GM19395 (cell line): ENCODE measurements around the gene ATP1A1.

Experiments
- ATAC-seq: cut with Tn5 transposase; IDR thresholded peaks from one replicate; pipeline ENCODE4 v1.9.1; 2021; ENCODE audit warnings: mild to moderate bottlenecking, moderate library complexity; ENCODE audit not compliant: unreplicated experiment

The ATP1A1 gene

DNA sequence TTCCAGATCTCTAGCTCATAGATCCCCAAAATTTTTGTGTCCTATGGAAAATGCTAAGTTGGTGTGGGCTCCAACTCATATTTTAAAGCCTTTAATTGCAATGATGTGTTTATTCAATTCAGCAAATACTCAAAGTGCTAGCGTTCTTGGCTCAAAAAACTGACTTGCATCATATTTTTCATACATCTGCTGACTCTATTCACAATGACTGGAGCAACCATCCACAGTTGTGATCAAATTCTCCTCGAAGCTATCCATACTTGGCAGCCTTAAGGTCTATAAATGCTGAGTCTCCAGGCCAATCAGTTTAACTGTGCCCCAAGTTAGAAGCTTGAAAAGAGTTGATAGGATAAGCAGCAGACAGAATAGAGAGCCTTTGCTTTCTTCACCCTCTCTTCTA lies 2.9 kb upstream of the ATP1A1 start:
- no peak for ATAC-seq

DNA sequence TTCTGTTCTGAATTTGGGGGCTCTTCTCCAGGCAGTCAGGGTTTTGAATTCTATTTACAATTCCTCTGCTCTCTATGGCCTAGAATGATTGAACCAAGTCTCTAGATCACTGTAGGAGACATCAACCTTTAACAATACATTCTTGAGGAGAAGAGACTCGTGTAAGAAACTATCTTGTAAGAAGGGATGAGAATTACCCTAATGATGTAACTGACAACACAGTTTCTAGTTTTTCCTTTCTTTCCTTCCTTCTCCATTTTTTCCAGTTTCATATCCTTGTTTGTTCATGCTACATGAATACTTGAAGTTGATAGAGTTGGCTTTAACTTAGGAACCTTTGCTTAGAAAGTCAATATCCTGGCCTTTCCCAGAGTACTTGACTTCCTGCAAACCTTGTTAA lies 1.3 kb upstream of the ATP1A1 start:
- no peak for ATAC-seq

GRCh38 chr1:116372191-116372590 lies 853 bp upstream of the ATP1A1 start:
- no peak for ATAC-seq

DNA sequence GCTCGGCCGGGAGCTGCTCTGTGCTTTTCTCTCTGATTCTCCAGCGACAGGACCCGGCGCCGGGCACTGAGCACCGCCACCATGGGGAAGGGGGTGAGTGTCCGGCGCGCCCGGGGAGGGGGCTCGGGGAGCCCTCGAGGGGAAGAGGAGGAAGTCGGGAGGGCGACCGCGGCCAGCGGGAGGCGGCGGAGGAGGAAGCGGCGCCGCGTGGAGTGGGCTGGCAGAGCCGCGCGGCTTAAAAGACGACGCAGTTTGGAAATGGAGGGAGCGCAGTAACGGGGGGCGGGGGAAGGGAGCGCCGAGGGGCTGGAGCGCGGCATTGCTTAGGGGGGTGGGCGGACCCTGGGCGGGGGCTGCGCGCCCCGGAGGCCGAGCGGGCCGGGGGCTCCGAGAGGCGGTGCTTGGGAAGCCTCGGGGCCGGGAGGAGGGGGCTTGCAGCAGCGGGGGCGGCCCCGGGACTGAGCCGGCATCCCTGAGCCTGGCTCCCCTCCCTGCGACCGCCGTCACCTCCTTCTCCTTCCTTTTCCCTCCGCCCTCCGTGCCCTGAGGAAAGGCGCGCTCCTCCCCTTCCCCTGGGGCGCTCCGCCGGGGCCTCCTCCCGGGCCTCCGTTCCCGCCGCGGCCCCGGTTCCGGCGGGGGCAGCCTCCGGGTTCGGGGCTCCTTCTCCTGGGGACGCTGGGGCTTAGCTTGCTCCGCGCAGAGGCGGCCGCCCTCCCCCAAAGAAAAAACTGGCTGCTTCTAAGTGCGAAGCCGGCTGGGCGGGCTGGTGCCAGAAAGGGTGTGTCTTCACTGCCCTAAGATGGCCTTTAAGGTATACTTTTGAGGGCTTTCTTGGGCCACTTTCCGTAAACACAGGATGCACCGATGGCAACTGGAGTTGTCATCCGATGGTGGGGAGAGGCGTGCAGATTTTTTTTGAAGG lies 648 bp downstream of the ATP1A1 start:
- no peak for ATAC-seq

DNA sequence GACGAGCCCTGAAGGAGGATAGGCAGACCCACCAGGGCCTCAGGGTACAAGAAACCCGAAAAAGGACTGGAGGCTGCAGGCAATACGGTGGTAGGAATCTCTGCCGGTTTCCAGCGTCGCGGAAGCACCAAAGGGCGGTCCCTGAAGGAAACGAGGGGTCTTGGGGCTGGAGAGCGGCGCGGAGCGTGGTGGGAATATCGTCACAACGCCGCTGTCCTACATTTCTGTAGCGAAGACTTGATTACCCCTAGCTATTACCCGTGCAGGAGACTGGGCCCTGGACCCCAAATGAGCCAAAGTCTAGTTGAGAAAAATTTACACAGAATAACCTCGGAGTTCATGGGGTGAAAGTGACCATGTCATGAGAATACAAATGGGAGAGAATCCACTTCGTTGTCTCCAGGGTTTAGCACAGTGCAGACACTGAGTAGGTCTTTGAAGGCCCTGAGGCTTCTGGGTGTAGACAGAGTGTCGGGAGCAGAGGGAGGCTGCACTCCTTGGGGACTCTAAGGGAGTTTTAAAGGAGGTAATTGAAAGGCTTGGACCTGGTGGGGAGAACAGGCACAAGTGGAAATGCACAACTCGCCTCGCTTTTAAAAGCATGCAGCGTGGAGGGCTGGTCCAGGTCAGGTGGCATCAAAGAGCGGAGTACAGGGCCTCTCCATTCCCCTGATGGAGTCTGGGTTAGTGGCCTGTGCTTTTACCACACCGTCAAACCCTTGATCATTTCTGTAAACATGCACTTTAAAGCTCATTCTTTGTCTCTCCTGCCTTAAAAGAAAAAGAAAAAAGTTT lies 1.5 kb downstream of the ATP1A1 start:
- ATAC-seq: no peak

DNA sequence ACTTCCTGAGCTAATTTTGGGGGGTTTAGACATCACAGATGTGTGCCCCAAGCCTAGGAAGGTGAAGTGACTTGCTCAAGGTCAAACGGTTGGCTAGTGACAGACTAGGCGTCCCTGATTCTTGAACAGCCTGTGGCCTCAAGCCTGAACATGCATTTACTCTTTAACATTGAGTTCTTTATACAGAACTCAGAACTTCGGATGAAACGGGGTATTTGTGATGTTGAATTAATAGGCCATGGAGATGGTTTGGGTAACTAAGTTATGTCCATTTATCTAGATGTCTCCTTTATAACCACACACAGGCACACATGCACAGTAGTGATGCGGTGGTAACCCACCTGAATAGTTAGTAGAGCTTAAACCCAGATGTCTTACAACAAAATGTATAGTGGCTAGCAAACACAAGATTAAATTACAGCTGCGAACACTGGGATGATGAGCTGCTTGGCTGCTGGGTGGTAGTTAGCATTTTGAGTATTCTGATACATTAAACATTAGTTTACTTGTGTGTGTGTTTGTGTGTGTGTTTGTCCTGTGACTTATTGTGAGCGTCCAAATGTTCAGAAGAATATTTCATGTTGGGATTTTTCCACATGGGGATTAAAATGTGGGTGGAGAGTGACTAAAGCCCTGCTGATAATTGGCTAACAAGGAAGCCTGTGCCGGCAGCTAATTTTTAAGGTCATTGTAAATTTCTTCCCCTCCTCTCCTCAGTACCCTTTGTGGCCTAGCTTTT lies 2.3 kb downstream of the ATP1A1 start:
- ATAC-seq: no peak

DNA sequence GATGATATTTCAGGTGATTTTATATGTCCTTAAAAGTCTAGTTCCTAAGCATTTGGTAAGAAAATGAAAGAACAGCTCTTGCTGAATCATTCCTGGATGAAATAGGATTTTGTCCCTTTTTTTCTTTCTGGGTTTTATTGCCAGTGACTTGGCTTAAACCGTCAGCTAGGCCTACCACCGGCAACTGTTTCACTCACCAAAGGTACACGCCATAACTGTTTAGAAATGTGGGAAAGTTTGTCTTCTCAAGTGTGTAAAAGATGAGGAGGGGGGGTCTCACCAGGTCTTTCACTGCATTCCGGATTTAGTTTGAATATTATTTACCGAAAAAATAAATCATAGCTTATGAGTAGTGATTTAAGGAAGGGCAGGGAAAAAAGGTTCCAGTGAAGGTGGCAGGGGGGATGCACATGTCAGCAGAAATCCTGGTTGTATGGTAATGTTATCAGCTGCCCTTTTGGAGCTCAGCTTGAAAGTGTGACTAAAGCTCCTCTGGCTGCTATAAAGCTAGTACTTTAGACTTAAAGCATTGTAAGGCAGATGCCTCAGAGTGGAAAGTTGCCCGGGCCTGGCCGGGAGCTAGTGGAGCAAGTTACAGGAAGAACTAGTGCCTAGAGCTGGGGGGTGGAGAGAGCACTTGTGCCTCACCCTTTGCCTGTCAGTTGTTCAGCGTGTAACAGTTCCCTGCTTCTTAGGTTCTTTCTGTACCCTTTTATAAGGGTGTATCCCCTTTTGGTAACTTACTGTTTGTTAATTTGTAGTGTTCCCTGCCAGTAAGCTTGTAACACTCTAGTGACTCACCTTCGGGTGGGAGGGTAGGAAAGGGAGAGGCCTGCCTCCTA lies 3.1 kb downstream of the ATP1A1 start:
- no peak for ATAC-seq

- no peak for ATAC-seq
These were observed 3.7 kb downstream of the ATP1A1 start for GRCh38 chr1:116376729-116377086.

GRCh38 chr1:116377541-116378529 lies 4.8 kb downstream of the ATP1A1 start:
- ATAC-seq: peak; percentile 79

DNA sequence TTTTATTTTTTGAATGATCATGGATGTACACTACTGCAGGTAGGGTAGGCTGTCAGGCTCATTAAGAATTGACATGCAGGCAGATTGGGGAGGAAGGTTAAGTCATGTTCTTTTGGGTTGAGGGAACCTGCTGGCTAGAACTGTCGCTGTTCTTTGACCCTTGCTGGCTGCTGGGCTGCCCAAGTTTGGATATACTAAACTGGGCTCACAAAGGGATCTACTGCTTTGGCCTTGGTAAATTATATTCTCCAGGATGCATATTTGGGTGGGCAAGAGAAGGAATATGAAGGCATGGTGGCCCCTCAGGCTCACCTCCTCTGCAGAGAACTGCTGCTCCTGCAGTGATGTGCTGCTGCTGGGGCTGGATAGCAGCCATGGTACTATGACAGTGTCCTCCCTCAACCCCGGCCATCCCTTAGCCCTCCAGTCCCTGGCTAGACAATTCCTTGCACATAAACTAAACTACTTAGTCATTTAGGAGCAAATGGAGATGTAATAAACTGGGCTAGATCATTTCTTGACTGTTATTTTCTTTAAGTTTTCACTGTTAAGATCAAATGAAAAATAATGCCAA lies 6.1 kb downstream of the ATP1A1 start:
- no peak for ATAC-seq

DNA sequence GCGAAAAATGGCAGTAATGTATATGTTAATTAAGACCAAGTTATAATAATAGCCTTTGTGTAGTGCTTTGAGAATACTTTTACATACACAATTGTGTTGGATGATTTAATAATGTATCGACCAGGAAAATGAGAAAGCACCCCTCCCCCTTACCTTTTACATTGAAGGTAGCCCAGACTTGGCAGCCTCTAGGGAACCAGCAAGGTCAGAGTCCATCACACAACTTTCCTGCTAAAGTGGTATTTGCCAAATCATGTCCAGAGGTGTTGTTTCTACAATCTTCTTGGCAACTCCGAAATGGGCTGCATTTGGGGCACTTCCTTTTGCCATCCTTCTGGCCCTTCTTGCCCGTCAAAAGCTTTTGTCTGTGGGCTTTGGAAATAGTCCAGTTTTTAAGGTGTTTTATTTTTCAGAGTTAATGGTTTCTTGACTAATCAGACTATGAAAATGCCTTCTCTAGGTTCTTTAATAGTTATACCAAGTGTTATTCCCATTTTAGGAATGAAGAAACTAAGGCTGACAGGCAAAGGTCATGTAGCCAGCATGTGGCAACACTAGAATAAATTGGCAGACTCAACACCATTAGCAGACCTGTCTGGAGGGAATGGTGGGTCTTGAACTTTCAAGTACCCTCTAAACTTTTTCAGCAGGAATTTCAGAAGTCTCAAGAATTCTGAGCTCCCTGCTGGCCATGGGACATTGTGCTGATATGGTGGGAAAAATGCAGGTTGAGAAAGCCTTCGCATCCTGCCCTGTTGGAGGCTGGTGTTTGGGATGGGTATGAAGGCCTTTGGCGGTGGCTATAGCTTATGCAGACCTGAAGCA lies 6.8 kb downstream of the ATP1A1 start:
- ATAC-seq: no peak

- no peak for ATAC-seq
These were observed 7.6 kb downstream of the ATP1A1 start for GRCh38 chr1:116380499-116381242.

DNA sequence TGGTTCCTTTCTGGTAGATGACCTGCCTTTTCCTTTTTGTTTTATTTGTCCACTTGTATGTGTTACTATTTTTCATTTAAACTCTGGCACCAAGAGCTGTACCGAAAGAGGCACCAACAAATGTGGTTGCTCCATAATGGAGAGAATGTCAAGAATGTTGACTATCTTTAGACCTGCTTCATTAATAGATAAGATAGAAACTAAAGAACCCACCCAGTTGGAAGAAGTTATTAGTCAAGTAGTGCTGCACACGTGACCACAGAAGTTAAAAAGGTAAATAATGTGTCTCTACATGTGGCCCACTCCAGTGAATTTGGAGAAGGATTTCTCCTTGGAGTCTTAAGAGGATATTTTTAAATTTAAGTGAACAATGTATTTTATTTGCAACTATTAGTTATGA lies 9.3 kb downstream of the ATP1A1 start:
- no peak for ATAC-seq

DNA sequence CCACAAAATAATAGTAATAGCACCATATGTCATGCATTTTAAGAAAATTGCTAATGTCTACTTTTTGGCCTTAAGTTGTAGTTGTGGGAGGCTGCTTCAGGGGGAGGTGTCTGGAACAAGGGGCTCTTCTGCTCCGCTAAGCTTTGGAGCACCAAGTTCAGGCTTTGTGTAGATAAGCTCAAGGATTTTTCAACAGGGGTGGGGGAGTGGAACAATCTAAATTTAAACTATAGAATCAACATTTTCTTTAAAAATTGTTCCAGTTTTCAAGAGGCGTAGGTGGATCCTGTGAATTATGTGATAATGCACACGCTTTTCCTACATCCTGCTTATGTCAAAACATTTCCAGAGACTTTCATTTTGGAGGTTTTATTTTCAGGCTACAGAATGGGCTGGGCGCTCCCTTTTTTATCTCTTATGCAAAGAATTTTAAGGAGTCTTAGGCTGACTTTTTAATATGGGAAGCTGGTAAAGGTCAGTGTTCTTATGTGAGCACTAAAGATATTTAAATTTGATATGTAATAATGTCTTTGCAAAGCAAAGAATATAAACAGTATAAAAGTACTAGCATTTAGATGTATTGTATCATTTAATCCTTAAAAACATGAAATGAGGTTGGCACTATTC lies 9.9 kb downstream of the ATP1A1 start:
- no peak for ATAC-seq

DNA sequence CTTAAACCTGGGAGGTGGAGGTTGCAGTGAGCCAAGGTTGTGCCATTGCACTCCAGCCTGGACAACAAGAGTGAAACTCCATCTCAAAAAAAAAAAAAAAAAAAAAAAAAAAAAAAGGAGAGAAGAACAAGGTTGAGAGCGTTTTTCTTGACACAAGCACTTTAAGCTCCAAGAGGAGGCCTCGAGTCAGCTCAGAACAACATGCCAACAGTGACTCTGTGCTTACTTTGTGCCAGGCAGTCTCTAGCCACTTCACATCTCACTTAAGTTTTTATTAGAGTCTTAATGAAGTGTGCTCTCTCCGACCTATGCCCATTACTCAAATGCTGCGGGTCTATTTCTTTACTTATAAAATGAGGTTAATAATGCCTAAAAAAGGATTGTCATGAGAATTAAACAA lies 13.0 kb downstream of the ATP1A1 start:
- ATAC-seq: no peak

- ATAC-seq: no peak
These were observed 14.5 kb downstream of the ATP1A1 start for GRCh38 chr1:116387551-116387950.

GRCh38 chr1:116388122-116388521 lies 15.1 kb downstream of the ATP1A1 start:
- ATAC-seq: no peak
